ENCODE results near the gene HDAC4.

Gene HDAC4

DNA sequence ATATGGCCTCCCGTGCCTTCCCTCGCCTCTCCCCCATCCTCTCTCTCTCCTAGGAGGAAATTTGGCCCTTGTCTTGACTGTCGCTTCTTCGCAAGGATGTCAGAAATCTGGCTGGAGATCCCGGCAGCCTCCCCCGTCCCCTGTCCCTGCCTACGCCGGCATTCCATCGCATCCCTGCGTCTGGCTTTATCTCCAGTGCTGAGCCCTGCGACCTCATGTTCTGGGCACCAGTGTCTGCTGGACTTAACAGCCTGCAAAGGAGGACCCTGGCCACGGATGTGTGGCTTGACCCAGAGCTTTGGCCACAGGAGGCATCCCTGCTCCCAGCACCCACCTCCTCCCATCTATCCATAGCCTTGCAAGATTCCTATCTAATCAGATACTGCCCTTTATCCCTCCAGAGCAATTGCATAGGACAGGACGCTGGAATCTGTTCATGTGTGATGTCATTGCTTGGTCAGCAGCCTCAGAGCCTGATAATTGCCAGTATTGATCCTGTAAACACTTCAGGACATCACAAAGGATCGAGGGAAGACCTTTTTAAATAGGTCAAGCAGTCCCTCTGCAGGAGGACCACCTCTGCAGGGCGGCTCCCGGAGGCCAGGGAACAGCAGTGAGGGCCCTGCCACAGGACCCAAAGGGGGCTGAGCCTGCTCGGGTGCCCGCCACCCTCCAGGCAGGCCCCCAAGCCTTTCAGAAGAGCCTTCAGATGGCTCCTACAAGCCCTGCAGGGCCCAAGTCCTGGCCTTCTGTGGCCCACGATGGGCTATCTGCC, 384.7 kb downstream of the HDAC4 start:
- no peaks in the 10 kb centered on the region for H3K4me1 ChIP-seq (ENCODE audit: control insufficient read depth, insufficient read depth, low read length)
- WGBS, 2 experiments: 91 to 93% methylated on average over 19 of the region's 19 CpGs
- H3K36me3 ChIP-seq (ENCODE audit: control insufficient read depth, insufficient read depth, low read length): no peaks in the 10 kb centered on the region
- no peak overlapping the region for H3K4me3 ChIP-seq (ENCODE audit: insufficient read depth, low read depth, low read length)
- H3K27ac ChIP-seq (ENCODE audit: insufficient read depth, low read depth, low read length, poor library complexity, severe bottlenecking): no peak overlapping the region
- no peaks in the 10 kb centered on the region for H3K27me3 ChIP-seq (ENCODE audit: control insufficient read depth, insufficient read depth, low read length, poor library complexity, severe bottlenecking)
- no peaks in the 10 kb centered on the region for H3K9me3 ChIP-seq (ENCODE audit: control insufficient read depth, low read length)

DNA sequence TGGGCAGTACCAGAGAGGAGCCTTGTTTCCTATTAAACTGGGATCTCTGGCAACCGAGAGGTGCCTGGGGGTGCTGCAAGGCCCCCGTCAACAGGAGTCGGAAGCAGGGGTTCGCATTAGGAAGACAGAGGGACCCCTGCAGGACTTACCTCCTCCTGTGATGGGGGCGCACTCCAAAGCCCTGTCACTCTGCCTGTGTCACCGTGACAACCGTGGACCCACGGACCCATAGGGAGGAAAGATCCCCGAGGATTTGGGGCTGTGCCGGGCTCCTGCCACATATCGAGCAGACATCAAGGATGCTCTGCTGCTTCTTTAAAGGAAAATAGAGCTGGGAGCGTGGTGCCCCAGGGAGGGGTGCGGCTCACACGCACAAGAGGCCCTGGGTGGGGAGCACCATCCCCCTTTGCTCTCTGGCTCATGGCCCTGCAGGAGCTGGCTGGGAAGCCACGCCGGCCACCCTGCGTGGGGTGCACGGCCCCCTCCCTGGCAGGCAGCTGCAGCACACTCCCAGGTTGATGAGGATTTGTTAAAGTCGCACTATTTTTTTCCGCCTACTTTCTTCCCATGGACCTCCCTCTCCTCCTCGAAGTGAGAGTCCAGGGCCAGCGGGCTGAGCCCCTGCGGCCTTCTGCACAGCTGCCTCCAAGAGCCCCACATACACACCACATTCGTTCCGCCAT, 385.5 kb downstream of the HDAC4 start:
- Histone ChIP-seq H3K36me3 (ENCODE audit: control insufficient read depth, insufficient read depth, low read length) (no peaks in the 10 kb centered on the region), H3K27me3 (ENCODE audit: control insufficient read depth, insufficient read depth, low read length, poor library complexity, severe bottlenecking) (no peaks in the 10 kb centered on the region)
- 89 to 91% methylated on average over 25 of the region's 25 CpGs for WGBS, 2 experiments

DNA sequence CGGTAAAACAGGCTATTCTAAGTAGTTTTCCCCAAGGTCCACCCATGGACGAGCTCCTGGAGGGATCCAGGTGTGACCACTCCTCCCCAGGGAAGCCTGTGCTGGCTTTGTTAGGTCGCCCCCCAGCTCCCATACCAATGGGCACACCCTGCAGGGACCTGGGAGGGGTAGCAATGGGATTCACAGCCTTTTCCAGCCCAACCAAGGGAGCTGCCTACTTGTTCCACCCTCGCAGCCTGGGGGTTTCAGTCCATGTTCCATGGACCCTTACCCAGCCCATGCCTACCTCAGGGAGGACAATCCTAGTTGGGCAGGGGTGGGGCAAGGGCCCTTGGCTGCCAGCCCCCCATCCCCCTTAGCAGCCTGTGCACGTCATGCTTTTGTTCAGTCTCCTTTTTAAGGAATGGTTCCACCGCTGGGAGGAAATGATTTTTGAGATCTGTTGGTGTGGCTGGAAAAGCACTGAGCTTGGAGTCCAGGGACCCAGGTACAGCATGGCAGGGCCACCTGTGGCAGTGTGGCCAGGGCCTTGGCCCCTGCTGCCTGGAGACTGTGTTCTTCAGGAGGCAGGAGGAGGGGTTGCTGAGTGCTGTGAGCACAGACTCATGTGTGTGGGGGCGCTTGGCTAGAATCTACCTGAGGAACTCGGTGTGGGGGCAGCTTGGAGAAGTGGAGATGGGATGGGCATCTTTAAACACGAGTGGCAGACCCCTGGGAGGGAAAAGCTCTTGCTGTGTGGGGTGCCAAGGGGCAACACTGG, 386.2 kb downstream of the HDAC4 start:
- H3K27me3 ChIP-seq (ENCODE audit: control insufficient read depth, insufficient read depth, low read length, poor library complexity, severe bottlenecking): no peaks in the 10 kb centered on the region

More for the DNA sequence above, 385.5 kb downstream of the HDAC4 start:
- H3K4me3 ChIP-seq (ENCODE audit: insufficient read depth, low read depth, low read length): no peak overlapping the region
- H3K9me3 ChIP-seq (ENCODE audit: control insufficient read depth, low read length): no peaks in the 10 kb centered on the region
- H3K4me1 ChIP-seq (ENCODE audit: control insufficient read depth, insufficient read depth, low read length): no peaks in the 10 kb centered on the region
- no peak overlapping the region for H3K27ac ChIP-seq (ENCODE audit: insufficient read depth, low read depth, low read length, poor library complexity, severe bottlenecking)

DNA sequence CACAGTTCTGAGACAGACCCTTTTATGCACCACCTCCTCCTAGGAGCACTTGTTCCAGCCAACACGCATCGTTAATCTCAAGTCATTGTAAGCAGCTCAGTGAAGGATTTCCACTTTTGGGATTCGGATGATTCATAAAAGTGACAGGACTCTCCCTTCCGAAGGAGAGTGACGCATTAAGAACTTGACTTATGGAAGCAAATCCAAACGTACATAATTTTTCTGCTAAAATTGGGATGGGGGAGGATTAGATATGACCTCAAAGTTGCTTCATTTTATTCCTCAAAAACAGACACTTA, 387.2 kb downstream of the HDAC4 start:
- Histone ChIP-seq H3K4me1 (ENCODE audit: control insufficient read depth, insufficient read depth, low read length) (peaks cover 4% of the 10 kb centered on the region), H3K9me3 (ENCODE audit: control insufficient read depth, low read length) (no peaks in the 10 kb centered on the region), H3K4me3 (ENCODE audit: insufficient read depth, low read depth, low read length) (no peak overlapping the region), H3K36me3 (ENCODE audit: control insufficient read depth, insufficient read depth, low read length) (no peaks in the 10 kb centered on the region), H3K27me3 (ENCODE audit: control insufficient read depth, insufficient read depth, low read length, poor library complexity, severe bottlenecking) (no peaks in the 10 kb centered on the region), H3K27ac (ENCODE audit: insufficient read depth, low read depth, low read length, poor library complexity, severe bottlenecking) (no peak overlapping the region)
- WGBS, 2 experiments: 95 to 97% methylated on average over 5 to 6 of the region's 6 CpGs

More for the DNA sequence above, 386.2 kb downstream of the HDAC4 start:
- Histone ChIP-seq H3K4me1 (ENCODE audit: control insufficient read depth, insufficient read depth, low read length) (peaks cover 1% of the 10 kb centered on the region), H3K9me3 (ENCODE audit: control insufficient read depth, low read length) (no peaks in the 10 kb centered on the region), H3K36me3 (ENCODE audit: control insufficient read depth, insufficient read depth, low read length) (no peaks in the 10 kb centered on the region), H3K27ac (ENCODE audit: insufficient read depth, low read depth, low read length, poor library complexity, severe bottlenecking) (no peak overlapping the region), H3K4me3 (ENCODE audit: insufficient read depth, low read depth, low read length) (no peak overlapping the region)
- 89 to 92% methylated on average over 9 of the region's 9 CpGs for whole genome bisulfite sequencing, 2 experiments

DNA sequence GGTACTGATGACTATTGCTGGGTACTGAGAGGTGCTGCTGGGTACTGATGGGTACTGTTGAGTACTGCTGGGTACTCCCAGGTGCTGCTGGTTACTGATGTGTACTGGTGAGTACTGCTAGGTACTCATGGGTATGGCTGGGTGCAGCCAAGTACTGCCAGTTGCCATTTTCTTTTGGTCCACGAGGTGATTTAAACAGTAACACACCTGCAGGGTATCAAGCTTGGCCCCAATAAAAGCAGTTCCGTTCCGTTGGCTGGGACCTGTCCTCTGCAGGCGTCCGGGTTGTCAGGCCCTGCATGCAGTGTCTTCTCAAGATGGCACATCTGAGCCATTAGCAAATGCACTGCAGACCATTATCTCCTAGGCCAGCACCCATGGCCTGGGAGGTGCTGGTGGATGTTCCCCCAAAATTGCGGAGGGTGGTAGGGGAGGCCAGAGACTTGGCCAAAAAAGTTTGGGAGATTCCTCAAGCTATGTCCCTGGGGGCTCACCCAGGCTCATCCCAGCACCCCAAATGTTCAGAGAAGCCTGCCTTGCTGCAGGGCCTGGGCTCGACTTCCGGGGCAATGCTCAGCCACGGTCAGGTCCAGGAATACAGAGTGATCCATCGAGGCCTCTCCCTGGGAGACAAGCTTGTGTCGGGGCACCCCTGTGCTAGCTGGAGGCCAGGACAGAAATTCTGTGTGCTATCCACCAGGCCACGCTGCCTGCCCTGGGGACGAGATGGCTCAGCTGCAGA, 387.7 kb downstream of the HDAC4 start:
- 93 to 95% methylated on average over 13 of the region's 13 CpGs for WGBS, 2 experiments
- Histone ChIP-seq H3K36me3 (ENCODE audit: control insufficient read depth, insufficient read depth, low read length) (no peaks in the 10 kb centered on the region), H3K27ac (ENCODE audit: insufficient read depth, low read depth, low read length, poor library complexity, severe bottlenecking) (no peak overlapping the region), H3K4me3 (ENCODE audit: insufficient read depth, low read depth, low read length) (no peak overlapping the region), H3K9me3 (ENCODE audit: control insufficient read depth, low read length) (no peaks in the 10 kb centered on the region), H3K4me1 (ENCODE audit: control insufficient read depth, insufficient read depth, low read length) (peaks cover 4% of the 10 kb centered on the region), H3K27me3 (ENCODE audit: control insufficient read depth, insufficient read depth, low read length, poor library complexity, severe bottlenecking) (no peaks in the 10 kb centered on the region)

DNA sequence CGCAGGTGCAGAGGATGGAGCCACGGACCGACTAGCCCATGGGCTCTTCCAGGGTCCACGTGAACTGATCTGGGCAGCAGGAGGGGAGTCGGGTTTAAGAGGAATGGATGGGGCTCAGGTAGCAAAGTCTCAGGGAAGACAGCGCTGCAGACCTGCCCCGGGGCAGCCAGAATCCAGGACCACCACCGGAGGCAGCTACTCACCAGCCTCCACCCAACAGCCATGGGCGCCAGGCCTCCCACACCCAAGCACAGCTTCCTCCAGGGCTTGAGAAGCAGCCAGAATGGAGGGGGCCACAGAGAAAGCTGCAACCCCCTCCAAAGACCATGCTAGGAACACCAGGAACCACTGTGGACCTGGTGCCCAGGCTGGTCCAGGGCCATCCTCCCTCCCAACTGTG, 388.6 kb downstream of the HDAC4 start:
- WGBS, 2 experiments: 93 to 95% methylated on average over 9 of the region's 9 CpGs
- no peak overlapping the region for H3K27ac ChIP-seq (ENCODE audit: insufficient read depth, low read depth, low read length, poor library complexity, severe bottlenecking)
- no peaks in the 10 kb centered on the region for H3K36me3 ChIP-seq (ENCODE audit: control insufficient read depth, insufficient read depth, low read length)
- peaks cover 4% of the 10 kb centered on the region for H3K4me1 ChIP-seq (ENCODE audit: control insufficient read depth, insufficient read depth, low read length)
- no peaks in the 10 kb centered on the region for H3K9me3 ChIP-seq (ENCODE audit: control insufficient read depth, low read length)
- H3K27me3 ChIP-seq (ENCODE audit: control insufficient read depth, insufficient read depth, low read length, poor library complexity, severe bottlenecking): no peaks in the 10 kb centered on the region
- H3K4me3 ChIP-seq (ENCODE audit: insufficient read depth, low read depth, low read length): no peak overlapping the region

DNA sequence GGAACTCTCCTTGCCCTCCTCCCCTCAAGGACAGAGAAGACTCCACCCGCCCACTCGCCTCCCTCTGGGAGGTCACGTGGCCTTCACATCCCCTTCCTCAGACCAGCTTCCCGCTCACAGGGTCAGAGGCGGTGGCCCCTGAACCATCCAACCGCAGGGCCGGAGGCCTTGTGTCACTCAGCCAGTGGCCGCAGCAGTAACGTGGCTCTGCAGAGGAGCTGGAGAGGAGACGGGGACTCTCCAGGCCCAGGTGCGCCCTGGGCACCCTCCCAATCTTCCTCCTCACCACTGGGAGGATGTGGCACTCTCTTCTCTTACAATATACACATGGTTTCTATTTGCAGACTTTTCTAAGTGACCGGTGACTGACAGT, 391.2 kb downstream of the HDAC4 start:
- 83% methylated on average over 12 of the region's 12 CpGs for WGBS, 2 experiments
- Histone ChIP-seq H3K36me3 (ENCODE audit: control insufficient read depth, insufficient read depth, low read length) (no peaks in the 10 kb centered on the region), H3K4me1 (ENCODE audit: control insufficient read depth, insufficient read depth, low read length) (peaks cover 4% of the 10 kb centered on the region), H3K27me3 (ENCODE audit: control insufficient read depth, insufficient read depth, low read length, poor library complexity, severe bottlenecking) (no peaks in the 10 kb centered on the region), H3K27ac (ENCODE audit: insufficient read depth, low read depth, low read length, poor library complexity, severe bottlenecking) (no peak overlapping the region), H3K4me3 (ENCODE audit: insufficient read depth, low read depth, low read length) (no peak overlapping the region), H3K9me3 (ENCODE audit: control insufficient read depth, low read length) (no peaks in the 10 kb centered on the region)

DNA sequence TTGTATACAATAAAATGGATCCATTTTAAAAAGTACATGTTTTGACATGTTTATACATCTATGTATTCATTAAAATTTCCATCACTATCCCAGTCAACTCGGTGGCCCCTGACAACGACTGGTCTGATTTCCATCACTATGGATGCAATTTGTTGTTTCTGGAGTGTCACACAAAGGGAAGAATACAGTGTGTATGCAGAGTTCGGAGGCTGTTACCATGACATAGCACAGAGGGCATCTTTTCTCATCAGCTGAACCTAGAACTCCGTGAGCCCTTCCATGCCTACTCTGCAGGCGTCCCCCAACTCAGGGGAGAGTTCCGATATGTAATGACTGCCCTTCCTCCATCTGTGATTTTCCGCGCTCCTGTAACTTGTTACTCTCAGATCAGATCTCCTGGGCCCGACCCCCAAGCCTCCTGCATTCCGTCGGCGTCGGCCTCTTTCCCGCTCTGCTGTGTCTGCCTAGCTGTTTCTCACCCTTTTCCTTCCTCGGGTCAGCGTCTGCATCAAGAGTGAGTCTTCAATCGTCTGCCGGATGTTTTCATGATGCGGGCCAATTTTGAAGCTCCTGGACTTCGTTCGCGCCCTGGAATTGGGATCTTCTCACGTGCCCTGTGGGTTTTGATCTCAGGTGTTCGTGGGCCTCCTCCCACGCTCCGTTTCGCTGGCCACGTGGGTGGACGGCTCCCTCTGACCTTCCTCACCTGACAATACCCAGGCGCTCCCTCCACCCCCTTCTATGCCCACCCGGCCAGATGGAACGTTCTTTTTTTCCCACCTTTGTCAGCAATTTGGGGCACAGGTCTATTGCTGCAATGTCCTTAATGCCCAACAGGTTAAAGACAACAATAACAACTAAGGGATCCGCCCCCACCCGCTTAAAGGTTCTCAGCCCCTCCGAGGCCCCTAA, 391.9 kb downstream of the HDAC4 start:
- Histone ChIP-seq H3K9me3 (ENCODE audit: control insufficient read depth, low read length) (no peaks in the 10 kb centered on the region), H3K27ac (ENCODE audit: insufficient read depth, low read depth, low read length, poor library complexity, severe bottlenecking) (no peak overlapping the region), H3K4me1 (ENCODE audit: control insufficient read depth, insufficient read depth, low read length) (peaks cover 4% of the 10 kb centered on the region), H3K36me3 (ENCODE audit: control insufficient read depth, insufficient read depth, low read length) (no peaks in the 10 kb centered on the region), H3K27me3 (ENCODE audit: control insufficient read depth, insufficient read depth, low read length, poor library complexity, severe bottlenecking) (no peaks in the 10 kb centered on the region), H3K4me3 (ENCODE audit: insufficient read depth, low read depth, low read length) (no peak overlapping the region)
- WGBS, 2 experiments: 88 to 89% methylated on average over 35 of the region's 35 CpGs

DNA sequence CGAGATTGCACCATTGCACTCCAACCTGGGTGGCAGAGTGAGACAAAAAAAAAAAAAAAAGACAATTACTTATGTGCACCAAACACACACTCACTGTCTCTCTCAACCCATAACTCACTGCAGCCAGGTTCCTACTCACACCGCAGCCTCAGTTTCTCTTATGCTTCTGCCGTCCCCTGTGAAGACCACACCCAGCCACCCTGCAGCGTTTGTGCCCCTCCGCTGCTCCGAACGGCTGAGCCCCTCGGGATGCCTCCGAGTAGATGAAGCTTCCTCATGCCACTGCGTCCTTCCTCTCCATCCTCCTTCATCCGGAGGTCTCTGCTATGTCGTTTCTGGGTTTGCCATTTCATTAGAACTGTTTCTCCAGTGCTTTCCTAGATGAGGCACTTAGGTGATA, 392.8 kb downstream of the HDAC4 start:
- Histone ChIP-seq H3K9me3 (ENCODE audit: control insufficient read depth, low read length) (no peaks in the 10 kb centered on the region), H3K4me1 (ENCODE audit: control insufficient read depth, insufficient read depth, low read length) (peaks cover 4% of the 10 kb centered on the region), H3K36me3 (ENCODE audit: control insufficient read depth, insufficient read depth, low read length) (no peaks in the 10 kb centered on the region), H3K4me3 (ENCODE audit: insufficient read depth, low read depth, low read length) (no peak overlapping the region), H3K27me3 (ENCODE audit: control insufficient read depth, insufficient read depth, low read length, poor library complexity, severe bottlenecking) (no peaks in the 10 kb centered on the region), H3K27ac (ENCODE audit: insufficient read depth, low read depth, low read length, poor library complexity, severe bottlenecking) (no peak overlapping the region)
- 90 to 92% methylated on average over 12 of the region's 12 CpGs for WGBS, 2 experiments
